Measurements from ENCODE around the gene VGLL3. TPM values are rescaled to one million over a fixed set of nuclear protein-coding genes. Genes with fewer than 3 reads are reported as not detected.

The VGLL3 gene
- total and polyA plus RNA-seq, 2 of the 4 experiments (the other 2 are of a cell fraction), result 46.2 to 97.3 TPM

- dilution Hi-C loops (cut with HindIII; ENCODE audit: low sequenced_read_pairs, unreplicated experiment), result no loop called here
- CTCF ChIA-PET, result no interaction called here
Measured at GRCh38 chr3:87009271-87009670, 18.3 kb upstream of the VGLL3 start.

More at GRCh38 chr3:87009271-87009670, 18.3 kb upstream of the VGLL3 start:
- Histone ChIP-seq H2BK5ac (ENCODE audit: low read depth, low read length, poor library complexity, severe bottlenecking) (no peak overlapping the region), H3K27me3 (ENCODE audit: control insufficient read depth, insufficient read depth, low read length) (peaks cover 2% of the 10 kb centered on the region; the same call in 1 of the 2 replicates), H2AK9ac (replicated peaks; ENCODE audit: low read depth, low read length, poor library complexity) (no peak overlapping the region), H3K36me3 (ENCODE audit: control insufficient read depth, insufficient read depth, low read length) (no peaks in the 10 kb centered on the region), H3K79me1 (ENCODE audit: low read depth in 1 of 2, low read length in 2 of 2) (no peaks in the 10 kb centered on the region), H3K4me1 (ENCODE audit: control insufficient read depth, insufficient read depth, low read length) (no peaks in the 10 kb centered on the region), H3K9me3 (ENCODE audit: control insufficient read depth, insufficient read depth, low read length) (no peaks in the 10 kb centered on the region), H3K4me3 (ENCODE audit: insufficient read depth, low read depth, low read length) (no peak overlapping the region), H4K20me1 (ENCODE audit: insufficient read depth, low read length) (no peaks in the 10 kb centered on the region), H3K4me2 (ENCODE audit: low read depth, low read length) (no peak overlapping the region), H2BK15ac (ENCODE audit: low read depth, low read length) (no peak overlapping the region), H3K23ac (ENCODE audit: low read depth, low read length) (no peak overlapping the region), H3K4ac (ENCODE audit: low read depth, low read length) (no peak overlapping the region), H3K14ac (replicated peaks; ENCODE audit: low read depth, low read length) (no peak overlapping the region), H2BK120ac (ENCODE audit: low read depth, low read length) (no peak overlapping the region), H3K9ac (ENCODE audit: low read depth, low read length) (no peak overlapping the region), H3K9me1 (ENCODE audit: insufficient read depth, low read length) (no peaks in the 10 kb centered on the region), H4K91ac (ENCODE audit: insufficient read depth, low read depth, low read length) (no peak overlapping the region), H3K56ac (ENCODE audit: extremely low read depth, insufficient read depth, low read length) (no peak overlapping the region), H2BK20ac (ENCODE audit: low read depth, low read length) (no peak overlapping the region), H4K8ac (ENCODE audit: low read depth in 2 of 2, low read length in 2 of 2) (no peak overlapping the region), H3K18ac (ENCODE audit: low read depth, low read length) (no peak overlapping the region), H2AFZ (replicated peaks; ENCODE audit: low read length, poor library complexity) (no peak overlapping the region), H2AK5ac (ENCODE audit: low read depth, low read length) (no peak overlapping the region), H4K5ac (ENCODE audit: low read depth, low read length) (no peak overlapping the region), H3K27ac (ENCODE audit: insufficient read depth, low read length) (no peak overlapping the region)
- BruUV-seq (replicated peaks), result no TSS peak
- intact Hi-C loops (cut with micrococcal nuclease), result loop anchor here (5.0 kb wide), 1 partner anchor 73 kb away; no protein-coding TSS in a partner anchor
- DNase-seq, result no peak
- POLR2A ChIA-PET (ENCODE audit: unreplicated experiment), result no interaction called here
- no peak for ATAC-seq (ENCODE audit: low read depth)
- in situ Hi-C loops (cut with MboI; ENCODE audit: low sequenced_read_pairs), result no loop called here
- TF ChIP-seq POLR2A (IDR thresholded peaks at IDR 0.05; ENCODE audit: low read depth, low read length) (no peak), SMC3 (IDR thresholded peaks at IDR 0.05; ENCODE audit: low read depth, low read length) (no peak), USF2 (IDR thresholded peaks at IDR 0.05; ENCODE audit: low read depth, low read length) (no peak), ELK1 (IDR thresholded peaks at IDR 0.05; ENCODE audit: borderline replicate concordance, low read depth, low read length) (no peak), MXI1 (IDR thresholded peaks at IDR 0.05; ENCODE audit: borderline replicate concordance, low read depth, low read length) (no peak), BHLHE40 (IDR thresholded peaks at IDR 0.05; ENCODE audit: low read depth, low read length) (no peak), CHD1 (IDR thresholded peaks at IDR 0.05; ENCODE audit: low read depth, low read length) (no peak), RCOR1 (IDR thresholded peaks at IDR 0.05; ENCODE audit: insufficient replicate concordance, low read length) (no peak), RFX5 (IDR thresholded peaks at IDR 0.05; ENCODE audit: low read depth, low read length) (no peak), FOS (IDR thresholded peaks at IDR 0.05; ENCODE audit: low read depth, low read length) (no peak), MAZ (IDR thresholded peaks at IDR 0.05; ENCODE audit: borderline replicate concordance, low read depth, low read length) (no peak), NFE2L2 (IDR thresholded peaks at IDR 0.05; ENCODE audit: low read depth, low read length) (no peak), CTCF (conservative IDR thresholded peaks at IDR 0.05; ENCODE audit: low read depth, low read length) (no peak), RAD21 (IDR thresholded peaks at IDR 0.05; ENCODE audit: low read length) (no peak), CEBPB (IDR thresholded peaks at IDR 0.05; ENCODE audit: low read depth, low read length) (no peak), MAFK (IDR thresholded peaks at IDR 0.05; ENCODE audit: low read depth, low read length) (no peak)
- no CpG with 5 or more reads among the region's 2 CpGs for WGBS, 2 experiments (ENCODE audit: extremely low coverage in 2 of 2, insufficient read length in 1 of 2)
